WERI-Rb-1 (cell line): ENCODE measurements around the gene GASK1A.

Experiments used
- DNase-seq: peaks from one replicate; pipeline ENCODE4 v3.0.0-alpha.2; 2020
- H3K27ac ChIP-seq: fragments of 250-450 bp; sonication (Bioruptor Pico); 2 replicates; pipeline ENCODE4 v1.5.1; 2020; ENCODE audit warnings: mild to moderate bottlenecking, moderate library complexity
- H3K27me3 ChIP-seq: fragments of 250-450 bp; sonication (Bioruptor Pico); 2 replicates; pipeline ENCODE4 v1.5.1; 2021; ENCODE audit warnings: mild to moderate bottlenecking, low read depth, moderate library complexity; ENCODE audit not compliant: insufficient read depth, severe bottlenecking
- H3K36me3 ChIP-seq: fragments of 250-450 bp; sonication (Bioruptor Pico); 2 replicates; pipeline ENCODE4 v1.5.1; 2020; ENCODE audit warnings: mild to moderate bottlenecking, moderate library complexity
- H3K4me3 ChIP-seq: 2 replicates; pipeline ENCODE4 v1.5.1; 2011; ENCODE audit warnings: low read depth, mild to moderate bottlenecking, control low read depth, low read length
- H3K9me3 ChIP-seq: fragments of 250-450 bp; sonication (Bioruptor Pico); 2 replicates; pipeline ENCODE4 v1.5.1; 2021; ENCODE audit warnings: mild to moderate bottlenecking, moderate library complexity; ENCODE audit not compliant: severe bottlenecking
- CTCF ChIP-seq: IDR thresholded peaks from 2 replicates; pipeline ENCODE4 v1.5.1; 2011; ENCODE audit warnings: low read depth, mild to moderate bottlenecking, control low read depth, inconsistent platforms, low read length

The GASK1A gene

GRCh38 chr3:42984701-42985100 lies 5.6 kb downstream of the GASK1A start:
- H3K9me3 ChIP-seq = no peaks in the 10 kb centered on the region
- H3K36me3 ChIP-seq = no peaks in the 10 kb centered on the region
- no peak for TF ChIP-seq CTCF
- no peak overlapping the region for H3K4me3 ChIP-seq
- H3K27ac ChIP-seq = no peak overlapping the region
- H3K27me3 ChIP-seq = peaks cover 35% of the 10 kb centered on the region
- DNase-seq = no peak

- no peak overlapping the region for H3K27ac ChIP-seq
- TF ChIP-seq CTCF = no peak
- no peak for DNase-seq
- no peaks in the 10 kb centered on the region for H3K9me3 ChIP-seq
- no peak overlapping the region for H3K4me3 ChIP-seq
- peaks cover 12% of the 10 kb centered on the region for H3K27me3 ChIP-seq
- no peaks in the 10 kb centered on the region for H3K36me3 ChIP-seq
Observed at GRCh38 chr3:42988097-42988496, 9.0 kb downstream of the GASK1A start.

GRCh38 chr3:42988566-42988965 lies 9.5 kb downstream of the GASK1A start:
- no peak for TF ChIP-seq CTCF
- H3K9me3 ChIP-seq = no peaks in the 10 kb centered on the region
- H3K27me3 ChIP-seq = peaks cover 12% of the 10 kb centered on the region
- DNase-seq = no peak
- no peak overlapping the region for H3K4me3 ChIP-seq
- H3K27ac ChIP-seq = no peak overlapping the region
- no peaks in the 10 kb centered on the region for H3K36me3 ChIP-seq

GRCh38 chr3:42991341-42992315 lies 12.5 kb downstream of the GASK1A start:
- Histone ChIP-seq H3K27me3 (peaks cover 12% of the 10 kb centered on the region), H3K9me3 (no peaks in the 10 kb centered on the region), H3K36me3 (no peaks in the 10 kb centered on the region), H3K27ac (no peak overlapping the region), H3K4me3 (no peak overlapping the region)
- no peak for TF ChIP-seq CTCF
- DNase-seq = no peak

- DNase-seq = no peak
- no peak for TF ChIP-seq CTCF
- no peak overlapping the region for H3K27ac ChIP-seq
- peaks cover 4% of the 10 kb centered on the region for H3K27me3 ChIP-seq
- H3K4me3 ChIP-seq = no peak overlapping the region
- no peaks in the 10 kb centered on the region for H3K36me3 ChIP-seq
- H3K9me3 ChIP-seq = no peaks in the 10 kb centered on the region
Observed at GRCh38 chr3:42994595-42994994, 15.5 kb downstream of the GASK1A start.
